H9 (cell line): ENCODE data around the gene POLR3H. TPM values are rescaled to one million over a fixed set of nuclear protein-coding genes. Genes with fewer than 3 reads are reported as not detected.

Experiments
- DNase-seq: peaks from one replicate; pipeline ENCODE4 v3.0.0-alpha.2; 2017
- H2AFZ ChIP-seq: one replicate; pipeline ENCODE4 v1.6.1; 2013; ENCODE audit warnings: mild to moderate bottlenecking, low read length, control low read depth, moderate library complexity
- H2AK5ac ChIP-seq: 2 replicates; pipeline ENCODE4 v1.6.1; 2013; ENCODE audit warnings: low read length, control low read depth, mixed read lengths; ENCODE audit not compliant: insufficient read length
- H2BK120ac ChIP-seq: one replicate; pipeline ENCODE4 v1.6.1; 2013; ENCODE audit warnings: low read depth, mild to moderate bottlenecking, low read length, control low read depth, inconsistent platforms; ENCODE audit not compliant: poor library complexity, severe bottlenecking
- H2BK12ac ChIP-seq: 2 replicates; pipeline ENCODE4 v1.6.1; 2013; ENCODE audit warnings: low read length, control low read depth, mixed read lengths, low read depth; ENCODE audit not compliant: insufficient read length
- H2BK15ac ChIP-seq: 2 replicates; pipeline ENCODE4 v1.6.1; 2013; ENCODE audit warnings: low read depth, low read length, control low read depth
- H2BK20ac ChIP-seq: one replicate; pipeline ENCODE4 v1.6.1; 2013; ENCODE audit warnings: low read depth, mild to moderate bottlenecking, low read length, control low read depth, inconsistent platforms; ENCODE audit not compliant: poor library complexity, severe bottlenecking
- H2BK5ac ChIP-seq: 2 replicates; pipeline ENCODE4 v1.6.1; 2013; ENCODE audit warnings: low read length, control low read depth, mixed read lengths; ENCODE audit not compliant: insufficient read length
- H3K14ac ChIP-seq: 2 replicates; pipeline ENCODE4 v1.6.1; 2013; ENCODE audit warnings: low read length, control low read depth; ENCODE audit not compliant: insufficient read depth
- H3K18ac ChIP-seq: 2 replicates; pipeline ENCODE4 v1.6.1; 2013; ENCODE audit warnings: low read depth, mild to moderate bottlenecking, mixed read lengths, low read length, control low read depth; ENCODE audit not compliant: insufficient read length
- H3K23ac ChIP-seq: 2 replicates; pipeline ENCODE4 v1.6.1; 2013; ENCODE audit warnings: low read length, control low read depth, mixed read lengths, low read depth; ENCODE audit not compliant: insufficient read length
- H3K23me2 ChIP-seq: 2 replicates; pipeline ENCODE4 v1.6.1; 2013; ENCODE audit warnings: low read depth, mild to moderate bottlenecking, mixed read lengths, low read length, control low read depth; ENCODE audit not compliant: insufficient read length, poor library complexity, severe bottlenecking
- H3K27ac ChIP-seq: 2 replicates; pipeline ENCODE4 v1.5.1; 2013; ENCODE audit warnings: low read length, control low read depth, mixed read lengths, low read depth; ENCODE audit not compliant: insufficient read length
- H3K27me3 ChIP-seq: 2 replicates; pipeline ENCODE4 v1.6.1; 2013; ENCODE audit warnings: low read length, control low read depth, inconsistent platforms; ENCODE audit not compliant: insufficient read depth
- H3K4ac ChIP-seq: 2 replicates; pipeline ENCODE4 v1.6.1; 2013; ENCODE audit warnings: low read depth, mild to moderate bottlenecking, control low read depth, inconsistent platforms, low read length, moderate library complexity
- H3K4me1 ChIP-seq: 2 replicates; pipeline ENCODE4 v1.6.1; 2013; ENCODE audit warnings: low read length, control low read depth, inconsistent platforms; ENCODE audit not compliant: insufficient read depth
- H3K4me2 ChIP-seq: 2 replicates; pipeline ENCODE4 v1.6.1; 2013; ENCODE audit warnings: low read length, control low read depth, mixed read lengths; ENCODE audit not compliant: insufficient read length, insufficient read depth
- H3K56ac ChIP-seq: 2 replicates; pipeline ENCODE4 v1.6.1; 2013; ENCODE audit warnings: low read depth, mild to moderate bottlenecking, mixed read lengths, low read length, control low read depth; ENCODE audit not compliant: insufficient read length
- H3K79me1 ChIP-seq: 2 replicates; pipeline ENCODE4 v1.6.1; 2013; ENCODE audit warnings: low read depth, mild to moderate bottlenecking, moderate library complexity, low read length, control low read depth, inconsistent platforms; ENCODE audit not compliant: insufficient read depth, poor library complexity, severe bottlenecking
- H3K79me2 ChIP-seq: 2 replicates; pipeline ENCODE4 v1.6.1; 2013; ENCODE audit warnings: low read length, control low read depth, inconsistent platforms; ENCODE audit not compliant: insufficient read depth
- H3K9ac ChIP-seq: 2 replicates; pipeline ENCODE4 v1.6.1; 2013; ENCODE audit warnings: low read length, control low read depth, mixed read lengths; ENCODE audit not compliant: insufficient read length; ENCODE audit errors: extremely low read depth
- H3K9me3 ChIP-seq: one replicate; pipeline ENCODE4 v1.6.1; 2013; ENCODE audit warnings: low read depth, low read length, inconsistent platforms; ENCODE audit not compliant: control insufficient read depth
- H3T11ph ChIP-seq: one replicate; pipeline ENCODE4 v1.6.1; 2013; ENCODE audit warnings: mild to moderate bottlenecking, low read length, control low read depth, inconsistent platforms
- H4K20me1 ChIP-seq: one replicate; pipeline ENCODE4 v1.6.1; 2013; ENCODE audit not compliant: control insufficient read depth, insufficient read length, insufficient read depth
- H4K5ac ChIP-seq: 2 replicates; pipeline ENCODE4 v1.6.1; 2013; ENCODE audit warnings: low read depth, mild to moderate bottlenecking, mixed read lengths, low read length, control low read depth; ENCODE audit not compliant: insufficient read length
- H4K8ac ChIP-seq: replicated peaks from 2 replicates; pipeline ENCODE4 v1.6.1; 2013; ENCODE audit warnings: low read length, control low read depth, mixed read lengths, low read depth; ENCODE audit not compliant: insufficient read length
- H4K91ac ChIP-seq: 2 replicates; pipeline ENCODE4 v1.6.1; 2013; ENCODE audit warnings: low read depth, mild to moderate bottlenecking, moderate library complexity, mixed read lengths, low read length, control low read depth; ENCODE audit not compliant: insufficient read length
- H3K27ac Mint-ChIP-seq, 3 experiments: 2 replicates in 2 of 3; 3 replicates in 1 of 3; pipeline ENCODE4 v1.8.0; 2020 to 2021; ENCODE audit warnings: mixed read lengths in 3 of 3, mild to moderate bottlenecking in 1 of 3, moderate library complexity in 1 of 3
- H3K27me3 Mint-ChIP-seq: 2 replicates; pipeline ENCODE4 v1.8.0; 2021; ENCODE audit warnings: low read depth, mild to moderate bottlenecking, moderate library complexity, mixed read lengths
- H3K36me3 Mint-ChIP-seq, 3 experiments: 2 replicates in 2 of 3; 3 replicates in 1 of 3; pipeline ENCODE4 v1.8.0; 2020 to 2021; ENCODE audit warnings: low read depth in 3 of 3, mixed read lengths in 3 of 3; ENCODE audit not compliant: insufficient read depth in 1 of 3
- H3K4me1 Mint-ChIP-seq, 2 experiments: 2 replicates each; pipeline ENCODE4 v1.8.0; 2020; ENCODE audit warnings: mixed read lengths in 2 of 2
- H3K4me3 Mint-ChIP-seq, 2 experiments: 2 replicates in 1 of 2; 3 replicates in 1 of 2; pipeline ENCODE4 v1.8.0; 2020 to 2021; ENCODE audit warnings: mild to moderate bottlenecking in 2 of 2, mixed read lengths in 2 of 2, moderate library complexity in 1 of 2
- H3K9me3 Mint-ChIP-seq, 2 experiments: 2 replicates in 1 of 2; 3 replicates in 1 of 2; pipeline ENCODE4 v1.8.0; 2020; ENCODE audit warnings: mild to moderate bottlenecking in 2 of 2, mixed read lengths in 2 of 2, moderate library complexity in 1 of 2
- WGBS: extraction: QIAGEN DNeasy Blood & Tissue Kit; methylation state at CpG from one replicate; pipeline ENCODE4 v1.1.7; 2013; ENCODE audit warnings: missing lambda C conversion rate, low lambda C conversion rate, mixed read lengths; ENCODE audit not compliant: insufficient read length; ENCODE audit errors: extremely low coverage; 5-methylcytosine and 5-hydroxymethylcytosine counted together
- total RNA-seq: library from RNA; stranded (reverse); gene quantifications from 2 replicates; pipeline ENCODE4 v1.2.1, GENCODE V29; 2021
- TF ChIP-seq, protein P1 (sequence below): fragments of 200-600 bp; sonication (generic); conservative IDR thresholded peaks from 3 replicates; pipeline ENCODE4 v1.8.0; 2021; ENCODE audit warnings: antibody characterized with exemption, mild to moderate bottlenecking

The POLR3H gene
- total RNA-seq, 1 experiment from 2014 or later, result 68.2 TPM

DNA sequence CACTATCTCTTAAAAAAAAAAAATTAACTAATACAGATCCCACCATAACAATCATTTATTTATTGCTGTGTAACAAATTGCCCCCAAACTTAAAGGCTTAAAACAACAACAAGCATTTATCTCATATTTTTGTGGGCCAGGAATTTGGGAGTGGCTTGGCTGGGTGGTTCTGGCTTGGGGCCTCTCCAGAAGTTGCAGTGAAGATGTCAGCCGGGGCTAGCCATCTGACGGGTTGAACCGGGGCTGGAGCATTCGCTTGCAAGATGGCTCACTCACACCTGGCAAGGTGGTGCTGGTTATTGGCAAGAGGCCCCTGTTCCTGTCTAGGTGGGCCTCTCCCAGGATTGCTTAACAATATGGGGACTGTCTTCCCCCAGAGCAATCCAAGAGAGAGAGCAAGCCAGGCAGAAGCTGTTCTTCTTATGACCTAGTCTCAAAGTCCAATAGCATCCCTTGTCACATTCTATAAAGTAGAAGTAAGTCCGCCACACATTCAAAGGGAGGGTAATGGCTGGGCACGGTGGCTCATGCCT lies 45.9 kb downstream of the POLR3H start:
- Histone ChIP-seq H4K91ac (no peak overlapping the region), H3T11ph (no peak overlapping the region), H3K14ac (no peak overlapping the region), H3K23ac (no peak overlapping the region), H2AK5ac (no peak overlapping the region), H2AFZ (no peak overlapping the region), H3K9me3 (no peaks in the 10 kb centered on the region), H3K4me1 (no peaks in the 10 kb centered on the region), H2BK15ac (no peak overlapping the region), H3K18ac (no peak overlapping the region), H3K23me2 (no peaks in the 10 kb centered on the region), H3K4me2 (no peak overlapping the region), H4K20me1 (no peaks in the 10 kb centered on the region), H3K56ac (no peak overlapping the region), H3K4ac (no peak overlapping the region), H3K27me3 (no peaks in the 10 kb centered on the region), H2BK12ac (no peak overlapping the region), H2BK120ac (no peak overlapping the region), H3K79me1 (peaks cover under 1% of the 10 kb centered on the region), H3K9ac (no peak overlapping the region), H2BK20ac (no peak overlapping the region), H4K5ac (no peak overlapping the region), H3K79me2 (no peaks in the 10 kb centered on the region; the same call in 1 of the 2 replicates), H4K8ac (no peak overlapping the region), H2BK5ac (no peak overlapping the region), H3K27ac (no peak overlapping the region)
- H3K9me3 Mint-ChIP-seq, result no peaks in the 10 kb centered on the region
- no CpG with 5 or more reads among the region's 6 CpGs for WGBS
- TF ChIP-seq, protein P1, sequence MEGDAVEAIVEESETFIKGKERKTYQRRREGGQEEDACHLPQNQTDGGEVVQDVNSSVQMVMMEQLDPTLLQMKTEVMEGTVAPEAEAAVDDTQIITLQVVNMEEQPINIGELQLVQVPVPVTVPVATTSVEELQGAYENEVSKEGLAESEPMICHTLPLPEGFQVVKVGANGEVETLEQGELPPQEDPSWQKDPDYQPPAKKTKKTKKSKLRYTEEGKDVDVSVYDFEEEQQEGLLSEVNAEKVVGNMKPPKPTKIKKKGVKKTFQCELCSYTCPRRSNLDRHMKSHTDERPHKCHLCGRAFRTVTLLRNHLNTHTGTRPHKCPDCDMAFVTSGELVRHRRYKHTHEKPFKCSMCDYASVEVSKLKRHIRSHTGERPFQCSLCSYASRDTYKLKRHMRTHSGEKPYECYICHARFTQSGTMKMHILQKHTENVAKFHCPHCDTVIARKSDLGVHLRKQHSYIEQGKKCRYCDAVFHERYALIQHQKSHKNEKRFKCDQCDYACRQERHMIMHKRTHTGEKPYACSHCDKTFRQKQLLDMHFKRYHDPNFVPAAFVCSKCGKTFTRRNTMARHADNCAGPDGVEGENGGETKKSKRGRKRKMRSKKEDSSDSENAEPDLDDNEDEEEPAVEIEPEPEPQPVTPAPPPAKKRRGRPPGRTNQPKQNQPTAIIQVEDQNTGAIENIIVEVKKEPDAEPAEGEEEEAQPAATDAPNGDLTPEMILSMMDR, result no peak
- H3K4me1 Mint-ChIP-seq, result no peaks in the 10 kb centered on the region
- H3K36me3 Mint-ChIP-seq, result peaks cover 1 to 20% (median 19%) of the 10 kb centered on the region in 3 experiments; a peak in 5 of 7 replicates
- no peaks in the 10 kb centered on the region for H3K27me3 Mint-ChIP-seq
- DNase-seq, result no peak
- H3K27ac Mint-ChIP-seq, result peak overlapping the region in 1 of 3 experiments; percentile 44; a peak in 2 of 7 replicates
- H3K4me3 Mint-ChIP-seq, result no peak overlapping the region
